DLD1 (cell line): Measurements from ENCODE around the gene CORO6.

Experiments used
- in situ Hi-C: cut with HindIII; loops from 2 replicates; pipeline ENCODE4 v1.10.0; 2017; ENCODE audit warnings: low sequenced_read_pairs

CORO6 gene

DNA sequence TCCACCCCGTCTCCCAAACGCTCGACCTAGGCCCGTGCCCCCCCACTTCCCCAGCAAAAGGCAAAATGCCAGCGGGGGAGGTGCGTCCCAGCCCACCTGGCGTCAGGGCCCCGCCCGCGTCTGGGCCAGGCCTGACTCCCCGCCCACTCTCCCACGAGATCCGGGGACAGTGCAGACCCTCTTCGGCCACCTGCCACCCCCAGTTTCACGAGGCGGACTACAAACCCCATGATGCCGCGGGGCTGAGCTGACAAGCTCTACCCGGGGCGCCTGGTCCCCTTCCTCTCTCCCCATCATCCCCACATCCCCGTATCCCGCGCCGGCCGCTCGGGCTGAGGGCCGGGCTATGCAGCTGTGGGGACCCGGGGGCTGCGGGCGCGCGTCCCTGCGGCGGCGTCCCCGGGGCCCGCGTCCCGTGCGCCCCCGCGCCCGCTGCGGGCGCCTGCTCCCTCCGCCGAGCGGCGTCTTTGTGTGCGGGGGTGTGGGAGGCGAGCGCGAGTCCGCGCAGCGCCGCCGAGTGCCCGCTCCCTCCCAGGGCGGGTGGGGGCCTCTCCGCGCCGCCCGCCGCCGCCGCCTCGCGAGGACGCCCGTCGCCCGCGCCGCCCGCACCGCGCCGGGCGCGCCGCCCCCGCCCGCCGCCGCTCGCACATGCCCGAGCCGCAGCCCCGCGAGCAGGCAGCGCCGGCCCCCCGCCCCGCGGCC, 29.7 kb downstream of the CORO6 start, which contains the start of gene ANKRD13B:
ANKRD13B (plus strand) TSS at position 283 of the 702 bp plus-strand sequence. CDS start 490 bp downstream, outside the sequence.
- in situ Hi-C loops: no loop called here

DNA sequence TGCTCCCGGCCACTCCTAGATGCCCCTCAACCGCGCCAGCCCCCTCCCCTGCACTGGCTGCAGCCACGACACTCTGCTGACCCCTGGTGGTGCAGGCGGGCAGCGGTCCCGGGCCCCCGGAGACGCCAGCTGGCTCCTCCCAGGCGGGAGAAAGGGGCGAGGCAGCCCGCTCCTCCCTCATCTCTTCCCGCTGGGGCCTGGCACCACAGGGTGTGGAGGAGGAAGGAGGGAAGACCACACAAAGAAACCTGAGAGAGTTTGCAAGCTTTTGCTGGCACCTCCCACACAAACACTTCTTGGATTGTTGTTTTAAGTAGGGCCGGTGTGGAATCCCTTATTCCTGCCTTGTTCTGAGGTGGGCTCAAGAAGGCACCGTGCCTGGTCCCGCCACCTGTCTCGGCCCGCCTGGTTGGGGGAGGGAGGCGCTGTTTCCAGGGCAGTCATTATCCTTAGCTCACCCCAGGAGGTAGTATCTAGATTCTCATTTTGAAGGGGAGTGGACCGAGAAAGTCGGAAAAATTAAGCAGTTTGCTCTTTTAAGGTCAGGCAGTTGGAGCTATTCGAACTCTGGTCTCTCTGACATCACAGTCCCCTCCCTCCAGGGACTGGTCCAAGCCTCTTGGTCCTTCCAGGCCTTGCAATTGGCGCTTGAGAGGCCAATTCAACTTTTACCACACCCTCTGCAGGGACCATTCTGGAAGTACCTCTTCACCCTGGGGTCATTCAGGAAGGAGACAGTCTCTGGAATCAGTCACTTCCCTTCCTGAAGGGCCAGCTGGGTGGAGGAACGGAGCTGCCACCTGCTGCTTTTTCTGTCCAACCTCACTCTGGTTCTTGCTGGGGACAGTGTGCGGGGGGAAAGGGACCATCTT, 30.7 kb downstream of the CORO6 start:
- in situ Hi-C loops: no loop called here

DNA sequence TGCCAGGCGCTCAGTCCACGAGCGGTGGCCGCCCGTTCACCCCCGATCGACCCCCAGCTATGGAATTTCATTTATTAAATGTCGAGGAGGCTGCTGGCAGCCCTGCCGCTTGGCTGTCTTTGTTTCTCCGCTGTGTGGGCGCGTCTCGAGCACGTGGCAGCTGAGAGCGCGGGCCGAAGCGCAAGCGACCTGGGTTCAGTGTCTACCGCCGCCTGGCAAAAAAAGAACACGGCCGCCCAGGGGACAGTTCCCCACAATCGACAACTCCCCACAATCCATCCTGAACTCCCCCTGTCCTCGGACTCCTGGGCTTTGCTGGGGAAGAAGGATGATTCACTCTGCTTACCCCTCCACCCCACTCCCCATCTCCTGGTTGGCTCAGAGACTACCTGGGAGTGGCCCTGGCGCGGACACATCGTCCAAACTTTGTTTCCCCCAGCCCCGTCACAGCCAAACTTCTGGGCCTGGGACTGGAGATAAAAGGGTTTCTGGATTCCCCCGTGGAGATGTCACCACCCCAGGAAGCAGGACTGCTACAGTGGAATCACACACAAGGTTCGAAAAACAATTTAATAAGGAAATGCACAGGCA, 31.5 kb downstream of the CORO6 start:
- in situ Hi-C loops: no loop called here

DNA sequence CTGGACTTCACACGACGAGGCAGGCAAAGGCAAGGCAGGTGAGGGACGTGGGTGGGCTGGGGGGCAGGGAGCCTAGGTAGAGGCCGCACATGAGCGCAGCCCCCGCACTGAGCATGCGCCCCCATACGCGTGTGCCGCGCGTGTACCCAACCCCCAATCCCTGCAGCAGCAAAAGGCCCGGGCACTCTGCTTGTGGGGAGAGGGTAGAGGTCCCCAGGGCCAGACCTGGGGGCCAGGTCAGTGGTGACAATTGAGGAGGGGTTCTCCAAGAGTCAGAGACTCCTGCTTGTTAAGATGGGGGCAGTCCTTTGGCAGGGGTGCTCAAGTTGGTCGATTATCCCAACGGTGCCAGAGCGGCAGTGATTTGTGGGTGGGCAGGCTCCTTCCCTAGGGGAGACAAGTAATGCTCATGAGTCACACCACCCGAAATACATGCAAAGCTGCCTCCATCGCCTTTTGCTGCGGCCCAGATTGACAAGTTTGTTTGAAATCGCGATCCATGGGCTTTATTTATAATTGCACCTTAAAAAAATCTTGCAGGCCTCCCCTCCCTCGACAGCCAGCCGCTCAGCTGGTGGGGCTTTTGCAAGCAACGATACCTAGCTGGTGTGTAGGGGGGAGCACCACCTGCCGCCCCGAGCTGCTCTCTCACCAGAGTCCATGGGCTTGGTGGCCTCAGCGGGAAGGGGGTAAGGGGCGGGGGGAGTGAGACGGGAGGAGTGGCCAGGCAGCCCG, 32.1 kb downstream of the CORO6 start:
- in situ Hi-C loops: no loop called here

DNA sequence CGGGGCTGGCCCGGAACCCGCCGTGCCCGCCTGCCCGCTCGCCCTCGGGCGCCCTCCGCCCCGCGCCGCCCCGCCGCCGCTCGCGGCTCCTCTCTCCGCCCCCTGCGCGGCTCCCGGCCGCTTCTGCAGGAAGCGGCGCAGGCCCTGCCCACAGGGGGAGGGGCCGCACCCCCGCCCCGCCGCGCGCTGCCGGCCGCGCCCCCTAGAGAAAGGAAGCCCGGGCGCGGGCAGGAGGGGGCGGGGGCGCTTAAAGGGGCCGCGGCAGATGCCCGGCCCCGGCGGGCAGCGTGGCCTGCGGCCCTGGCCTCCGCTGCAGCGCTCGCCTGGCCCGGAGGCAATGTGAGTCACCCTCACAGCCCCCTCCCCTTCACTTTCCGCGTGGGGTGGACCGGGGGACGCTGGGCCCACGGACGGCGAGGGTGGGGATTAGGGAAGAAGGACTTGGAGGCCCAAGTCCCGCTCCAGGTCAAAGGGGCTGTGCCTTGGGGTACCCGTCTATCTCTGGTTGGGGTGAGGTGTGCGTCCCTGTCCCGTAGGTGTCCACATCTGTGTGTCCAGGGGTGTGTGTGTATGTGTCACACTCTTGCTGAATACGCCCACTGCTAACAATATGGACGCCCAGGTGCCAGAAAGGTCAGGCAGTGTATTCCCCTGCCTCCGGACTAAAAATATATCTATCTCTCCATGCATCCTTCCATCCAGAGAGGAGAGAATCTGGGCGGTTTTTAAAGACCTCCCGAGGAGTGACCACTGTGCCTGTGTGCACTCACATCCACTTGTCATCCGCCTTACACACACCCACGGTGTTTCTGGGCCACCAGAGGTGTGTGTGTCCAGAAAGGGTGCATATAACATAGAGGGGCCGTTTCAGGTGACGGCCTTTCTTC, 32.9 kb downstream of the CORO6 start, which contains the start of gene GIT1:
GIT1 (minus strand) TSS at position 125 of the 887 bp plus-strand sequence. CDS start 270 bp downstream, outside the sequence.
- in situ Hi-C loops: no loop called here

DNA sequence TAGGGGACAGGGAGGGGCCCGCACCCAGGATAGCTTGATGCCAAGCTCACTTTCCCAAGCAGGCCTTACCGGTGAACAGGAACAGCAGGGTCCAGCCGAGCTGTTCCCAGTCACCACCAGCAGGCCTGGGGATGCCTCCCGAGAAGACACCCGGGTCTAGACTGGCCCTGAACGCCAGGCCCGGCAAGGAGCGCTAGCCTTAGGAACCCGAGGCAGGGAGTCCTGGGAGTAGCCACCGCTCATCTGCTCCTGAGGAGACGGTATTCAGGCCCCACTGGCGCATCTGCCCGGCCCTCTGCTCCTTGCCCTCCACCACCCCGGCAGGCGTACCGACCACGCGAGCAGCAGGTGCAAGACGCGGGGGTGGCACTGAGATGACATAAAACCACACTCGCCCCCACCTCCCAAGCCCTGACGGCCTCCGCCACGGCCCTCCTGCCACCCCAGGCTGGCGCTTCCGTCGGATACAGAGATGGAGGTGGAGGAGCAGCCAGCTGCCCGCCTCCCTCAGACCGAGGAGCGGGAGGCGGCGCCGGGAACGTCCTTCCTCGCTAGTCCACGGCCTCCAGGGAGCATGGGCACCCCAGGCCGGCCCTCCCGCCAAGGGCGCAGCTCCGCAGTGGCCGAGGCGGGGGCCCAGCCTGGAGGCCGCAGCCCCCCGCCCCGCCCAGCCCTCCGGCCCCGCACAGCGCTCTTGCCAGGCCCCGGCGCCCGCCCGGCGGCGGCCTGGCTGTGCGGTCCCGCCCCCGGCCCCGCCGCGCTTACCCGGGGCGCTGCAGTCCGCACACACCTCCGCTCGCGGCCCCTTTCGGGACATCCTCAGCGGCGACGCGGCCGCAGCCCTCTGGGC, 33.9 kb downstream of the CORO6 start:
- in situ Hi-C loops: no loop called here

DNA sequence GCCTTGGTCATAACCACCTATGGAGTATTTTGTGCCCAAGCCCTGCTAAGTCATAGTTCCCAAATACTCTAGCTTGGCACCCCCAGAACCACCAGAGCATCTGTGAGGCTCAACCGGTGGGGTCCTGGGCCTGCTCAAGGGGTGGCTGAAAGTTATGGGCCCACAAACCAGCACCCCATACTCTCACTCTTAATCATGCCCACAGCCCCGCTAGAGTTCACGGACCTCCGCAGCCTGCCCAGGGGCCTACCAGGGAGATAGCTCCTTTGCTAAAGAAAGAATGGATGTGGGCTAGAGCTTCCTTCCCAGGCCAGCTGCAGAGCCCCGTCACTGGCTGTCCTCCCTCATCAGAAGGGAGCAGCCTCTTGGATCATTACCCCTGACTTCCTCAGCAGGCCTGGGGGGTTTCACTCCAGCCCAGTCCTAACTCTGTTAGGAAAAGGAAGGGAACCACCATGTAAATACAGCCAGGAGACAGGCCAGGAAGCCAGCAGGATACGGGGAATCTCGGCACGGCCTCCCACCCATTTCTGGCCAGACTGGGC, 34.6 kb downstream of the CORO6 start:
- in situ Hi-C loops: no loop called here

DNA sequence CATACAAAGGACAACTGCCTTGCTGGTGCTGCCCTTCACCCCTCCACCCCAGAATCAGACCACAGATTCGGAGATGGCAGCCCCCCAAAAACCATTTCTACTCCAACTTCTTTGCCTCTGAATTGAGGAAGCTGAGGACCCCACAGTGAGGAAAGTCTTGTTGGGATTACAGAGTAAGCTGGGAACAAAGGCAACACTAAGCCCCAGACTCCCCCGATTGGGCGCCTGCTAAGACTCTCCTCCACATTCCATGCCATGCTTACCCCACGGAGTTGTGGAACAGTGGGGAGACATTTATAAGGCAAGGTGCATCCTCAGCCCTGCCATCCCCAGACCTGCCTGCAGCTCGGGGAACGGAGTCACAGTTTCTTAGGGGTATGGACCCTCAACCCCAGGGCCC, 35.1 kb downstream of the CORO6 start:
- in situ Hi-C loops: no loop called here

DNA sequence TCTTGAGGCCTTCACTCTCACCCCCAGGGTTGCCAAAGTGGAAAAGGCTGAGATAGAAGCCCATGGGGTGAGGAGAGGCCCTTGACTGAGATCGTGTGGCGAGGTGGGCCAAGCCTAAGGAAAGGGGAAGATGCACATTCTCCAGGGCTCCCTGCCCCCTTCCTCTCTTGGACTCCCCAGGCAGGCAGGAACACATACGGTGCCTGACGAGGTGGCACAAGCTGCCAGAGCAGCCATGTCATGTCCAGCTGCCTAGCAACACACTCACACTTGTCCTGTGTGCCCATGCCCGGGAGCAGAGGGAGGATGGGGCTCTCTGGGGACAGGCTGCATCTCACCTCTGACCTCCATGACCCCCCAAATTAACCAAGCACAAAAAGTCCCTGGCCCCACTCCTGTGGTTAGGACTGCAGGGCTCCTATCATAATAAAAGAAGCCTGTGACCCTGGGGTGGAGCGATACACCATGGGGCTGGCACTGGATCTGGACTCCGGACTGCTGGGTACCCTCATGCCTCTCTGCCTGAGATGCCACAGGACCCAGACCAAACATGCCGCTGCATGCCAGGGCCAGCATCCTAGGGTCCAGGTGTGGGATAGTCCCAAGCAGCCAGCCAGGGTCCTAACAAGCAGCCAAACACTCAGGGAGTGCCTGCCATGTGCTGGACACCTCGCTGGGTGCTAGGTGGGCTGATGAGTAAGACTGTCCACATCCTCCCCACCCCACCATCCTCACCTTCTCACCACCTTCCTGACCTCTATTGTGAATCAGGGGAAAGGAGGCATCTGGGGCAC, 35.8 kb downstream of the CORO6 start:
- in situ Hi-C loops: no loop called here

DNA sequence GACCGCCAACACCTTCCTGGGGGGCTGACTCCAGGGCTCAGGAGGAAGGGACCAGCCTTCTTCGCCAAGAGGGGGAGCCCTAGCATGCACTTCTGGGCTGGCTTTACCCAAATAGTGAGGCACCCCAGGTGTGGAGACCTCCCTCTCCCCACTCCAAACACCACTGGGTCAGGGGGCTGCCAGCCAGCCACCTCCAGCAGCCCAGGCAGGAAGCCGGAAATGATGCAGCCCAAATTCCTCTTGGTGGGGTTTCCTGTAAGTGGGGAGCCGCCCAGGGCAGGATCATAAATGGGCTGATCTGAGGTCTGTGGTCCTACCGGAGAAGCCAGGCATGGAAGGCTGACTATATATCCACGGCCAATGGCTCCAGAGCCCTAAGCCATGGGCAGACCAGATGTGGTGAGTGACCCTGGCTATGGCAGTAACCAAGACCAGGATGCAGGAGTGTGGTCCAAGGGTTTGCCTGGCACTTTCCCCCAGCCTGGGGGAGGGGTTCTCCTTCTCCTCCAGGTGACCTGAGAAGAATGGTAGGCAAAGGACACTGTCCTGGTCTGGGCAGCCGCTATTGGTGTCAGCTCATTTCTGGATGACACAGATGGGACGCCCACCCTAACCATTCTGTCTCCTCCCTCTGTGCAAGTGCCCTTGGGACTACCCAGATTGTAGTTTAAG, 37.5 kb downstream of the CORO6 start:
- in situ Hi-C loops: no loop called here

DNA sequence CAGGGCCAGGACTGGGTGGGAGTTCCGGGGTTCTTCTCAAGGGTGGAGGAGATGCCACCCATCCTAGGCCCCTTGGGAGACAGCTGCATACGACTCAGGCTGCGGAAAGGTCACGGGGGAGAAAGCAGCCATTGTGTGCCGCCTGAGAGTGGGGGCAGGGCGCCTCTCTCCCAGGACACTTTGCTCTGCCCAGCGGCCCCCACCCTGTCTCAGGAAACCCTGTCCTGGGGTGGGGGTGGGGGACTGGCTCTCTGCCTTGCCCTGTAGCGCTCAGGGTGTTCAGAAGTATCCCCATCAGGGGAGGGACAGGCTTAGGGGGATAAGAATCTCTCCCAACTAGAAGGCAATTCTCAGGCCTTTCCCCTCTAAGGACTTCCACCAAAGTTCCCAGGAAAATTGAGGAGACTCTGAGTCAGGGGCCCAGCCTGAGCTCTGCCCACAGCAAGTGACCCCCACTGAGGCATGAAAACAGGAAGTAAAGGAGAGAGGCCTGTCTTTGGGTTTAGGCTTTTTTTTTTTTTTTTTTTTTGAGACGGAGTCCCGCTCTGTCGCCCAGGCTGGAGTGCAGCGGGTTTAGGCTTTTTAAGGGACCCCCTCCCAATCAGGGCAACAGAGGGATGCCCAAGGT, 38.1 kb downstream of the CORO6 start:
- in situ Hi-C loops: no loop called here

DNA sequence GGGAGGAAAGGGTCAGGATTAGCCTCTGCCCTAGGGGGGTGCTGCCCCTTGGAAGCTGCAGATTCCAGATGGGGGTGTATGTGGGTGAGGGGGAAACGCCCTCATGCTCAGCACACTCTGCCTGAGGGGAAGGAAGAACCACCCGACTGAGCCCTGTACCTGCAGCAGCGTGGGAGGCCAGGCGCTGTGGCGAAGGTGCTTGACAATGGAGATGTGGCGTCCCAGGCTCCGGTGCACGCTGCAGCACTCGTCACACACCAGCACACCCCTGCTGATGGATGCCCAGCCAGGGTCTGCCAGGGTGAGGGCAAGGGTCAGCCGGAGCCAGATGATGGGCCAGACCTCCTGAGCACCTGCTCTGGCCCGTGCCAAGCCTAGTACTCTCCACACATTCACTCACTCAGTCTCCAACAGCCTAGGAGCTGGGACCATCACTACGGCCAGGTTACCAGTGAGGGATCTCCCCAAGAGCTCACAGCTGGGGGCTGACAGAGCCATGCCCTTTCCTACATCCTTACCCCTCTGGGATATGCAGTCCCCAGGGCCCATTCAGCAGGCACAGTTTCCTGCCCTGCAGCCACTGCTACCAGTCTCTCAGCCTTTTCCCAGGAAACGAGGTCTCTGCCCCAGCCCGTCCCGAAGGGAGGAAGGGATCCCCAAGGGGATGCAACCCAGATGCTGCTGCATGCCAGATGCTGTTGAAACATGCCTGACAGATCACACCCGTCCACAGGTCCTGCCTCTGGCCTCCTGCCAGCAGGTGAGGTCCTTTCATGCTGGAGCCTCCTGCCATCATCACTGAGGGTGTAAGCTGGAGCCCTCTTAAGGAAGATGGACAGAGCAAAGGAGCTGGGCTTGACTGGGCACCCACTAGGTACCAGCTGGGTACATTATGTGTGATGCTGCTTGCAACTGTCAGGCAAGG, 39.1 kb downstream of the CORO6 start:
- in situ Hi-C loops: no loop called here

DNA sequence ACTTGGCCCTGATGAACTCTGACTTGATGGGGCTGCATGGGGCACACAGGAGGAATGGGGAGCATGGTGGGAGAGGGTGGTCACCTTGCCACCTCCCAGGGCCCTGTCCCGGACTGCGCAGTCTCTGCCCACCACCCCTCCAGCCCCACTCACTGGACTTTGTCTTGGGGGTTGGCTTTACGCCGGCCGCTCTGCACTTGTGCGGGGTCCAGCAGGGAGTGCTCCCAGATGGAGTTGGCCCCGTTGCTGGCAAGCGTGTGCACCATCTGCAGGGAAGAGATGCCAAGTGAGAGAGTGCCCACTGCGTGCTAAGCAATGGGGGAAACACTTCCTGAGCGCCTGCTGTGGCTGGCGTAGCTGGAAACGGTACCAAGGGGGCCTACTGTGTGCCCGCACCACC, 39.9 kb downstream of the CORO6 start:
- in situ Hi-C loops: no loop called here

DNA sequence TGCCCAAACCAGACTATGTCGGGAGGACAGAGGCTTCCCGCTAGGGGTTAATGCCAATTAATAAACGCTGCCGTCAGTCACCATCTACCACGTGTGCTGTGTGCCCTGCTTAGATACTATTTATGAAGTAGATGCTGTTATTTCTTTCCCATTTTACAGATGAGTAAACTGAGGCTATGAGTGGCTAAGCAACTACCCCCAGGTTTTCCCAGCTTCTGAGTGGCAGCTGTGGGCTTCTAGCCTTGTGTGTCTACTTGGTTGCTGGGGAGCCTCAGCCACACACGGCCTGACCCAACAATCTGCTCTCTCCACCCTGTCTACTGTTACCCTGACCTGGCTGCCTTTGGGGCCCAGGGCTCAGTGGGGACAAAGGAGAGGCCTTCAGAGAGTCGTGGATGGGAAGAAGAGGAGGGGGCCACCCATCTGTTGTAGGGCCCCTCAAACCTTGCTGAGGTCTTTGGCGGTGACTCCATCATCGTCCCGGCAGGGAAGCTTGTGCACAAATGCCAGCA, 40.4 kb downstream of the CORO6 start:
- in situ Hi-C loops: no loop called here

DNA sequence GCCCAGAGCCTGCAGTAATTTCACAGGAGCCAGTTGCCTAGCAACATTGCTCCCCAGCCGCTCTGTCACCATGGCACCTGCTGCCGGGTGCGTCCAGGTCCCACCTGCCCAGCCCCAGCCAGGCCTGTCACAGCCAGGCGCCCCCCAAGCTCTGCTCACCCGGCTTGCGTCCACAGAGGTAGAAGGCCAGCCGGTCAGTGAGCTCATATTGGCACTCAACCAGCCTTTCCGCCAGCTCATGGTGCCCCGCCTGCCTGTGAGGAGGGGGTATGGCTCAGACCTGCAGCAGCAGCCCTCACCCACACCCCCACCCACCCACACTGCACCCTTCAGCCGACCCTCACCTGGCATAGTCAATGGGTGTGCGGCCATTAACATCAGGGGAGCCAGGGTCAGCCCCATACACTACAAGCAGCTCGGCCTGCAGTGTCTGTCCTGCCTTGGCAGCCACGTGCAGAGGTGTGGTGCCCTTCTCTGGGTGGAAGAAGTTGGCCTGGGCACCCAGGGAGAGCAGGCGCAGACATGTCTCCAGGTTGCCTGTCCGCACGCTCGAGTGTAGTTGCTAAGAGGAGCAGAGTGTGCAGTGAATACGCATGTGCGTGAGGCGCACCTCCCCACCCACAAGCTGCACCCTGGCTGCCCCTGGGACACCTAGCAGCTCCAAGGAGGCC, 41.0 kb downstream of the CORO6 start:
- in situ Hi-C loops: no loop called here
